ENCODE measurements around the gene CD209. TPM values are rescaled to one million over a fixed set of nuclear protein-coding genes. Genes with fewer than 3 reads are reported as not detected.
A peak's percentile ranks its signal among the peaks of the same experiment; 100 is the strongest.

Gene CD209
- total and polyA plus RNA-seq, 9 of the 15 experiments (the other 6 are each of a cell fraction or from before 2014, with no cell fraction given), result 0.01 TPM; not detected in 8

- TF ChIP-seq, protein P1, sequence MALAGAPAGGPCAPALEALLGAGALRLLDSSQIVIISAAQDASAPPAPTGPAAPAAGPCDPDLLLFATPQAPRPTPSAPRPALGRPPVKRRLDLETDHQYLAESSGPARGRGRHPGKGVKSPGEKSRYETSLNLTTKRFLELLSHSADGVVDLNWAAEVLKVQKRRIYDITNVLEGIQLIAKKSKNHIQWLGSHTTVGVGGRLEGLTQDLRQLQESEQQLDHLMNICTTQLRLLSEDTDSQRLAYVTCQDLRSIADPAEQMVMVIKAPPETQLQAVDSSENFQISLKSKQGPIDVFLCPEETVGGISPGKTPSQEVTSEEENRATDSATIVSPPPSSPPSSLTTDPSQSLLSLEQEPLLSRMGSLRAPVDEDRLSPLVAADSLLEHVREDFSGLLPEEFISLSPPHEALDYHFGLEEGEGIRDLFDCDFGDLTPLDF (CRISPR knock-in tag; IDR thresholded peaks at IDR 0.05), result no peak
- peak; percentile 62 for TF ChIP-seq SMARCA5 (IDR thresholded peaks at IDR 0.05)
- TF ChIP-seq ZNF696 (CRISPR knock-in tag; conservative IDR thresholded peaks at IDR 0.05), result no peak
- no peak for TF ChIP-seq PHF20 (IDR thresholded peaks at IDR 0.05; ENCODE audit: partially characterized antibody)
- no peak for TF ChIP-seq TRIM28 (IDR thresholded peaks at IDR 0.05)
- TF ChIP-seq ADNP (tag; IDR thresholded peaks at IDR 0.05), result 0 out of 2 replicates have a peak, but pooled peaks have one; percentile 28
- 0 out of 2 replicates have a peak, but pooled peaks have one; percentile 64 for TF ChIP-seq CBX1 (IDR thresholded peaks at IDR 0.05; ENCODE audit: low read depth)
- no peak for TF ChIP-seq ATF7 (IDR thresholded peaks at IDR 0.05)
- TF ChIP-seq GABPA (tag; conservative IDR thresholded peaks at IDR 0.05; ENCODE audit: low read depth), result no peak
- TF ChIP-seq NFIC (IDR thresholded peaks at IDR 0.05), result peak; percentile 49; the same call in 1 of the 2 replicates
- no peak for TF ChIP-seq ZNF668 (CRISPR knock-in tag; IDR thresholded peaks at IDR 0.05)
- TF ChIP-seq ZNF324 (CRISPR knock-in tag; IDR thresholded peaks at IDR 0.05), result no peak
- TF ChIP-seq EP300 (IDR thresholded peaks at IDR 0.05; ENCODE audit: low read length), result no peak
These were observed 42.9 kb downstream of the CD209 start (continued) for GRCh38 chr19:7704280-7705060.

All from K562 (cell line).